Right cardiac atrium (tissue), 5 donors: ENCODE measurements around the gene PCDHGA11. TPM values are rescaled to one million over a fixed set of nuclear protein-coding genes. Genes with fewer than 3 reads are reported as not detected.
A peak's percentile ranks its signal among the peaks of the same experiment; 100 is the strongest.
"Not testable (repeated sequence)": the region's sequence is repeated elsewhere in the genome, so short reads cannot be mapped to it uniquely, and the experiment has no call there.

Experiments
- ATAC-seq, 2 donors: fragments of 200-7000 bp; cut with Tn5 transposase; one replicate each; pipeline versions ENCODE4 v1.8.0 to v1.9.1; 2020; ENCODE audit warnings: moderate library complexity in 2 of 2, mild to moderate bottlenecking in 1 of 2
- DNase-seq, 3 donors: peaks; one replicate each; pipeline ENCODE4 v3.0.0-alpha.2; 2020
- H3K27ac ChIP-seq: one replicate; pipeline ENCODE4 v1.5.1; 2013; ENCODE audit warnings: mild to moderate bottlenecking, low read length, control low read depth, moderate library complexity
- H3K27me3 ChIP-seq: one replicate; pipeline ENCODE4 v1.6.1; 2013; ENCODE audit not compliant: control insufficient read depth, insufficient read depth
- H3K4me1 ChIP-seq: one replicate; pipeline ENCODE4 v1.6.1; 2013; ENCODE audit warnings: low read length; ENCODE audit not compliant: control insufficient read depth, insufficient read depth
- H3K4me3 ChIP-seq: one replicate; pipeline ENCODE4 v1.5.1; 2013; ENCODE audit warnings: low read length, control low read depth
- H3K9me3 ChIP-seq: one replicate; pipeline ENCODE4 v1.6.1; 2013; ENCODE audit warnings: low read length; ENCODE audit not compliant: control insufficient read depth
- WGBS: extraction: QIAGEN DNeasy Blood & Tissue Kit; methylation state at CpG from one replicate; pipeline ENCODE4 v1.1.7; 2013; 5-methylcytosine and 5-hydroxymethylcytosine counted together
- intact Hi-C, 4 donors: fragments of 100-400 bp; cut with DNase I; formaldehyde crosslinking; loops; one replicate each; pipeline versions ENCODE4 v1.11.0 to v1.14.0; 2022 to 2023
- polyA plus RNA-seq: library from polyadenylated mRNA; stranded (reverse); fragments of 200-250 nt; gene quantifications from one replicate; pipeline ENCODE4 v1.2.3, GENCODE V29; 2013
- total RNA-seq, 4 donors: library from RNA; stranded (reverse); fragmentation: NEBNext Ultra II Directional; extraction: Animal tissue kit (Norgen Biotek cat#: 25700); gene quantifications; one replicate each; pipeline ENCODE4 v1.2.1, GENCODE V29; 2021
- donor health status: healthy with polysubstance abuse.
- donor health status: DM: no; HTN: yes; CAD: no.
- donor health status: DM: no; HTN: no; CAD: no.
- donor health status: DM: no; HTN: yes; CAD: no; lungs with severe emphysema.
- donor health status: DM: yes; HTN: yes; CAD: no.

PCDHGA11 gene
- total and polyA plus RNA-seq, 5 donors = 2.2 to 4.2 (median 3.4) TPM

DNA sequence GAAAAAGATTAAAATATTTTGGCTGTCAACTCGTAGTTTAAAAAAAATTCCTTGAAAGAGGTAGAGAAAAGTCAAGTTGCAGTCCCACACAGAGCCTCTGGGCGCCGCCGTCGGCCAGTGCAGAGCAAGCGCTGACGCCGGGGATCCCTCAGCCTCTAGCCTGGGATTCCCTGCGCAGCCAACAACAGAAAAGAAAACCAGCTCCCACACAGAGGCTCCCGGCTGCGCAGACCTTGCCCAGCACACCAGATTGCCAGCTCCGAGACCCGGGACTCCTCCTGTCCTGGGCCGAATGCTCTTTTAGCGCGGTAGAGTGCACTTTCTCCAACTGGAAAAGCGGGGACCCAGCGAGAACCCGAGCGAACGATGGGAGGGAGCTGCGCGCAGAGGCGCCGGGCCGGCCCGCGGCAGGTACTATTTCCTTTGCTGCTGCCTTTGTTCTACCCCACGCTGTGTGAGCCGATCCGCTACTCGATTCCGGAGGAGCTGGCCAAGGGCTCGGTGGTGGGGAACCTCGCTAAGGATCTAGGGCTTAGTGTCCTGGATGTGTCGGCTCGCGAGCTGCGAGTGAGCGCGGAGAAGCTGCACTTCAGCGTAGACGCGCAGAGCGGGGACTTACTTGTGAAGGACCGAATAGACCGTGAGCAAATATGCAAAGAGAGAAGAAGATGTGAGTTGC is 3.2 kb upstream of the PCDHGA11 start, which contains the start of gene PCDHGB7:
Gene PCDHGB7, plus strand, starts transcription at position 184 of the 679 bp plus-strand sequence. Its CDS starts 183 bp downstream, at position 367.
- not testable (repeated sequence) for H3K27me3 ChIP-seq, H3K27ac ChIP-seq, H3K4me1 ChIP-seq
- DNase-seq (peak; percentile 71 to 92 (median 90)), ATAC-seq (peak; percentile 93 to 96)
- 6% methylated on average over 47 of the region's 47 CpGs for WGBS
- intact Hi-C loops = loop anchor here in 2 of 4 donors (5.0 to 10.0 kb wide), 2 partner anchors 107 to 140 kb away; no protein-coding TSS in a partner anchor
- peak within 1 kb of the TSS; percentile 61 for H3K4me3 ChIP-seq
- H3K9me3 ChIP-seq = peaks cover 15% of the 10 kb centered on the region

DNA sequence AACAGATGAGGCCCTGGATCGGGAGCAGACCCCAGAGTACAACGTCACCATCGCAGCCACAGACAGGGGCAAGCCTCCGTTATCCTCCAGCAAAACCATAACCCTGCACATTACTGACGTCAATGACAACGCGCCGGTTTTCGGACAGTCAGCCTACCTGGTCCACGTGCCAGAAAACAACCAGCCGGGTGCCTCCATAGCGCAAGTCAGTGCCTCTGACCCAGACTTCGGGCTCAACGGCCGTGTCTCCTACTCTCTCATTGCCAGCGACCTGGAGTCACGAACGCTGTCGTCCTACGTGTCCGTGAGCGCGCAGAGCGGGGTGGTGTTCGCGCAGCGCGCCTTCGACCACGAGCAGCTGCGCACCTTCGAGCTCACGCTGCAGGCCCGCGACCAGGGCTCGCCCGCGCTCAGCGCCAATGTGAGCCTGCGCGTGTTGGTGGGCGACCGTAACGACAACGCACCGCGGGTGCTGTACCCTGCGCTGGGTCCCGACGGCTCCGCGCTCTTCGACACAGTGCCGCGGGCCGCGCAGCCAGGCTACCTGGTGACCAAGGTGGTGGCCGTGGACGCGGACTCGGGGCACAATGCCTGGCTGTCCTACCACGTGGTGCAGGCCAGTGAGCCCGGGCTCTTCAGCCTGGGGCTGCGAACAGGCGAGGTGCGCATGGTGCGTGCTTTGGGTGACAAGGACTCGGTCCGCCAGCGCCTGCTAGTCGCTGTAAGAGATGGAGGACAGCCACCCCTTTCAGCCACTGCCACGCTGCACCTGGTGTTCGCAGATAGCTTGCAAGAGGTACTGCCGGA is 1.6 kb upstream of the PCDHGA11 start:
- peaks cover 2% of the 10 kb centered on the region for H3K4me1 ChIP-seq
- H3K27ac ChIP-seq = no peak overlapping the region
- no peak for DNase-seq
- intact Hi-C loops = loop anchor here in 2 of 4 donors (5.0 to 10.0 kb wide), 2 partner anchors 106 to 138 kb away; no protein-coding TSS in a partner anchor
- H3K9me3 ChIP-seq = peaks cover 18% of the 10 kb centered on the region
- WGBS = 30% methylated on average over 74 of the region's 74 CpGs
- H3K27me3 ChIP-seq = no peaks in the 10 kb centered on the region
- ATAC-seq = no peak
- H3K4me3 ChIP-seq = no peak overlapping the region

DNA sequence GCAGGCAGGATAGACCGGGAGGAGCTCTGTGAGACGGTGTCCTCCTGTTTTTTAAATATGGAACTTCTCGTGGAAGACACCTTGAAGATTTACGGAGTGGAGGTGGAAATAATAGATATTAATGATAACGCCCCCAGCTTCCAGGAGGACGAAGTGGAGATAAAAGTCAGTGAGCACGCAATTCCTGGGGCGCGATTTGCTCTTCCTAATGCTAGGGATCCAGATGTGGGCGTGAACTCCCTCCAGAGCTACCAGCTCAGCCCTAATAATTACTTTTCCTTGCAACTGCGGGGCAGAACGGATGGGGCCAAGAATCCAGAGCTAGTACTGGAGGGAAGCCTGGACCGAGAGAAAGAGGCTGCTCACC is 621 bp downstream of the PCDHGA11 start:
- intact Hi-C loops = loop anchor here in 2 of 4 donors (10.0 kb wide), 2 partner anchors 47 to 103 kb away; partner anchors contain the start of genes PCDHGA6 (in 1 of the 2) and PCDHGB3 (in 1 of the 2)
- Histone ChIP-seq H3K9me3 (peaks cover 19% of the 10 kb centered on the region), H3K4me3 (peak overlapping the region; percentile 49), H3K4me1 (peaks cover 2% of the 10 kb centered on the region), H3K27ac (no peak overlapping the region), H3K27me3 (no peaks in the 10 kb centered on the region)
- ATAC-seq (no peak), DNase-seq (no peak)
- WGBS = 14% methylated on average over 13 of the region's 13 CpGs

DNA sequence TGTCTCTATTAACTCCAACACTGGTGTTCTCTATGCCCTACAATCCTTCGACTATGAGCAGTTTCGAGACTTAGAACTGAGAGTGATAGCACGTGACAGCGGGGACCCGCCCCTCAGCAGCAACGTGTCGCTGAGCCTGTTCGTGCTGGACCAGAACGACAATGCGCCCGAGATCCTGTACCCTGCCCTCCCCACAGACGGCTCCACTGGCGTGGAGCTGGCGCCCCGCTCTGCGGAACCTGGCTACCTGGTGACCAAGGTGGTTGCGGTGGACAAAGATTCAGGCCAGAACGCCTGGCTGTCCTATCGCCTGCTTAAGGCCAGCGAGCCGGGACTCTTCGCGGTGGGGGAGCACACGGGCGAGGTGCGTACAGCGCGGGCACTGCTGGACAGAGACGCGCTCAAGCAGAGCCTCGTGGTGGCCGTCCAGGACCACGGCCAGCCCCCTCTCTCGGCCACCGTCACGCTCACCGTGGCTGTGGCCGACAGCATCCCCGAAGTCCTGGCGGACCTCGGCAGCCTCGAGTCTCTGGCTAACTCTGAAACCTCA is 2.0 kb downstream of the PCDHGA11 start:
- ATAC-seq (no peak), DNase-seq (peak in 1 of 3 donors; percentile 40)
- no peaks in the 10 kb centered on the region for H3K27me3 ChIP-seq
- peaks cover 24% of the 10 kb centered on the region for H3K9me3 ChIP-seq
- peaks cover 2% of the 10 kb centered on the region for H3K4me1 ChIP-seq
- intact Hi-C loops = loop anchor here in 2 of 4 donors (10.0 kb wide), 2 partner anchors 48 to 102 kb away; partner anchors contain the start of genes PCDHGA6 (in 1 of the 2) and PCDHGB3 (in 1 of the 2)
- H3K27ac ChIP-seq = no peak overlapping the region
- WGBS = 23% methylated on average over 42 of the region's 42 CpGs
- no peak overlapping the region for H3K4me3 ChIP-seq

DNA sequence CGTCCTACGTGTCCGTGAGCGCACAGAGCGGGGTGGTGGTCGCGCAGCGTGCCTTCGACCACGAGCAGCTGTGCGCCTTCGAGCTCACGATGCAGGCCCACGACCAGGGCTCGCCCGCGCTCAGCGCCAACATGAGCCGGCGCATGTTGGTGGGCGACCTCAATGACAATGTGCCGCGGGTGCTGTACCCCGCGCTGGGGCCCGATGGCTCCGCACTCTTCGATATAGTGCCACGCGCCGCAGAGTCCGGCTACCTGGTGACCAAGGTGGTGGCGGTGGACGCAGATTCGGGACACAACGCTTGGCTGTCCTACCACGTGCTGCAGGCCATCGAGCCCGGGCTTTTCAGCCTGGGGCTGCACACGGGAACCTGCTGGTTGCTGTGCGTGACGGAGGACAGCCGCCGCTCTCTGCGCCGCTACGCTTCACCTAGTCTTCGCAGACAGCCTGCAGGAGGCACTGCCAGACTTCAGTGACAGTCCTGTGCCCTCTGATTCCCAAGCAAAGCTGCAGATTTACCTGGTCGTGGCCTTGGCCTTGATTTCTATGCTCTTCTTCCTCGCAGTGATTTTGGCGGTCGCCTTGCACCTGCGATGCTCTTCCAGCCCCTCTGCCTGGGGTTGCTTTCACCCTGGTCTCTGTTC is 7.1 kb downstream of the PCDHGA11 start:
- Histone ChIP-seq H3K9me3 (peaks cover 13% of the 10 kb centered on the region), H3K4me1 (no peaks in the 10 kb centered on the region), H3K4me3 (no peak overlapping the region), H3K27me3 (no peaks in the 10 kb centered on the region), H3K27ac (no peak overlapping the region)
- whole genome bisulfite sequencing = 42% methylated on average over 53 of the region's 53 CpGs
- DNase-seq (peak in 1 of 3 donors; percentile 41), ATAC-seq (no peak)
- intact Hi-C loops = loop anchor here in 2 of 4 donors (5.0 to 10.0 kb wide), 3 partner anchors 53 to 129 kb away; partner anchors contain the start of genes PCDHGA6 (in 1 of the 2) and PCDHGB3 (in 1 of the 2)

DNA sequence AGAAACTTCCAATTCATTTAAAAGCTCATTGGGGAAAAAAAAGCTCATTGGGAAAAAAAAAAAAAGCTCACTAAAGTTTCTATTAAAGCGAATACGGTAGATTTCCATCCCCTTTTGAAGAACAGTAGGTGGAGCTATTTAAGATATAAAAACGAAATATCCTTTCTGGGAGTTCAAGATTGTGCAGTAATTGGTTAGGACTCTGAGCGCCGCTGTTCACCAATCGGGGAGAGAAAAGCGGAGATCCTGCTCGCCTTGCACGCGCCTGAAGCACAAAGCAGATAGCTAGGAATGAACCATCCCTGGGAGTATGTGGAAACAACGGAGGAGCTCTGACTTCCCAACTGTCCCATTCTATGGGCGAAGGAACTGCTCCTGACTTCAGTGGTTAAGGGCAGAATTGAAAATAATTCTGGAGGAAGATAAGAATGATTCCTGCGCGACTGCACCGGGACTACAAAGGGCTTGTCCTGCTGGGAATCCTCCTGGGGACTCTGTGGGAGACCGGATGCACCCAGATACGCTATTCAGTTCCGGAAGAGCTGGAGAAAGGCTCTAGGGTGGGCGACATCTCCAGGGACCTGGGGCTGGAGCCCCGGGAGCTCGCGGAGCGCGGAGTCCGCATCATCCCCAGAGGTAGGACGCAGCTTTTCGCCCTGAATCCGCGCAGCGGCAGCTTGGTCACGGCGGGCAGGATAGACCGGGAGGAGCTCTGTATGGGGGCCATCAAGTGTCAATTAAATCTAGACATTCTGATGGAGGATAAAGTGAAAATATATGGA is 9.7 kb downstream of the PCDHGA11 start, which contains the start of gene PCDHGA12:
Gene PCDHGA12, plus strand, starts transcription at position 176 of the 782 bp plus-strand sequence. Its CDS starts 253 bp downstream, at position 429.
- intact Hi-C loops = loop anchor here in 1 of 4 donors (5.0 kb wide), 1 partner anchor 92 kb away; no protein-coding TSS in a partner anchor
- 12% methylated on average over 33 of the region's 33 CpGs for WGBS
- Histone ChIP-seq H3K27me3 (no peaks in the 10 kb centered on the region), H3K4me1 (no peaks in the 10 kb centered on the region), H3K27ac (no peak within 1 kb of the TSS), H3K9me3 (peaks cover 11% of the 10 kb centered on the region), H3K4me3 (peak within 1 kb of the TSS; percentile 1)
- DNase-seq (peak; percentile 66 to 81 (median 75)), ATAC-seq (peak; percentile 86 to 89)

DNA sequence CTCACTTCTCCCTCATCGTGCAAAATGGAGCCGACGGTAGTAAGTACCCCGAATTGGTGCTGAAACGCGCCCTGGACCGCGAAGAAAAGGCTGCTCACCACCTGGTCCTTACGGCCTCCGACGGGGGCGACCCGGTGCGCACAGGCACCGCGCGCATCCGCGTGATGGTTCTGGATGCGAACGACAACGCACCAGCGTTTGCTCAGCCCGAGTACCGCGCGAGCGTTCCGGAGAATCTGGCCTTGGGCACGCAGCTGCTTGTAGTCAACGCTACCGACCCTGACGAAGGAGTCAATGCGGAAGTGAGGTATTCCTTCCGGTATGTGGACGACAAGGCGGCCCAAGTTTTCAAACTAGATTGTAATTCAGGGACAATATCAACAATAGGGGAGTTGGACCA is 10.4 kb downstream of the PCDHGA11 start:
- 10% methylated on average over 37 of the region's 37 CpGs for WGBS
- peak in 1 of 2 donors; percentile 56 for ATAC-seq
- no peaks in the 10 kb centered on the region for H3K27me3 ChIP-seq
- H3K4me1 ChIP-seq = no peaks in the 10 kb centered on the region
- H3K27ac ChIP-seq = no peak overlapping the region
- DNase-seq = peak in 1 of 3 donors; percentile 67
- H3K4me3 ChIP-seq = peak overlapping the region; percentile 1
- intact Hi-C loops = loop anchor here in 1 of 4 donors (5.0 kb wide), 1 partner anchor 91 kb away; no protein-coding TSS in a partner anchor
- peaks cover 9% of the 10 kb centered on the region for H3K9me3 ChIP-seq

DNA sequence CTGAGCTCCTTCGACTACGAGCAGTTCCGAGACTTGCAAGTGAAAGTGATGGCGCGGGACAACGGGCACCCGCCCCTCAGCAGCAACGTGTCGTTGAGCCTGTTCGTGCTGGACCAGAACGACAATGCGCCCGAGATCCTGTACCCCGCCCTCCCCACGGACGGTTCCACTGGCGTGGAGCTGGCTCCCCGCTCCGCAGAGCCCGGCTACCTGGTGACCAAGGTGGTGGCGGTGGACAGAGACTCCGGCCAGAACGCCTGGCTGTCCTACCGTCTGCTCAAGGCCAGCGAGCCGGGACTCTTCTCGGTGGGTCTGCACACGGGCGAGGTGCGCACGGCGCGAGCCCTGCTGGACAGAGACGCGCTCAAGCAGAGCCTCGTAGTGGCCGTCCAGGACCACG is 11.5 kb downstream of the PCDHGA11 start:
- H3K4me1 ChIP-seq, H3K4me3 ChIP-seq, DNase-seq, H3K9me3 ChIP-seq, ATAC-seq, H3K27me3 ChIP-seq, H3K27ac ChIP-seq: not testable (repeated sequence)
- intact Hi-C loops = loop anchor here in 1 of 4 donors (5.0 kb wide), 1 partner anchor 90 kb away; no protein-coding TSS in a partner anchor
- 26% methylated on average over 36 of the region's 38 CpGs for WGBS

DNA sequence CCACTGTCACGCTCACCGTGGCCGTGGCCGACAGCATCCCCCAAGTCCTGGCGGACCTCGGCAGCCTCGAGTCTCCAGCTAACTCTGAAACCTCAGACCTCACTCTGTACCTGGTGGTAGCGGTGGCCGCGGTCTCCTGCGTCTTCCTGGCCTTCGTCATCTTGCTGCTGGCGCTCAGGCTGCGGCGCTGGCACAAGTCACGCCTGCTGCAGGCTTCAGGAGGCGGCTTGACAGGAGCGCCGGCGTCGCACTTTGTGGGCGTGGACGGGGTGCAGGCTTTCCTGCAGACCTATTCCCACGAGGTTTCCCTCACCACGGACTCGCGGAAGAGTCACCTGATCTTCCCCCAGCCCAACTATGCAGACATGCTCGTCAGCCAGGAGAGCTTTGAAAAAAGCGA is 11.9 kb downstream of the PCDHGA11 start:
- 26% methylated on average over 29 of the region's 29 CpGs for WGBS
- DNase-seq, ATAC-seq: not testable (repeated sequence)

More for the DNA sequence above, 11.9 kb downstream of the PCDHGA11 start:
- not testable (repeated sequence) for H3K4me1 ChIP-seq, H3K27me3 ChIP-seq, H3K4me3 ChIP-seq, H3K27ac ChIP-seq, H3K9me3 ChIP-seq
- intact Hi-C loops = loop anchor here in 1 of 4 donors (5.0 kb wide), 1 partner anchor 90 kb away; no protein-coding TSS in a partner anchor
